Measurements from ENCODE around the gene KCNJ10. TPM values are rescaled to one million over a fixed set of nuclear protein-coding genes. Genes with fewer than 3 reads are reported as not detected.

KCNJ10 gene
- total and polyA plus RNA-seq, 5 experiments from 2014 or later: 0.29 TPM; not detected in 4

DNA sequence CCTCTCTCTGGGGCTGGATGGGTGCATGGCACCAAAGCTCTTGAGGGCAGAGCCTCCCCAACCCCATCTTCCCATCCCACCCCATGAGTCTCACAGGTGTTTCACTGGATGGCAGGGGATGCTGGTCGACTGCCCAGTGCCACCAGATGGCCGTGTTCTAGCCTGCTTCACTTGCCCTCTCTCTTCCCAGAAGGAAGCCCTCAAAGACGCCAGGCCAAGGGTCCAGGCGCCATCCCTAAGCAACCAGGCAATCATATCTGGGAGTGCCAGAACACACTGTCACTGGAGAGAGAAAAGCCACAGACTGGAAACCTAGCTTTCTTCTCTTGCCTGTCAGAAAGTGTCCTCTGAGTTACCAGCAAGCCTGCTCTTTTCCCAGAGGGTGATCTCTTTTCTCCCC lies 64.9 kb downstream of the KCNJ10 start:
- no peak overlapping the region for H3K4me3 Mint-ChIP-seq
- ATAC-seq: no peak
- no peak for DNase-seq
- no peaks in the 10 kb centered on the region for H3K36me3 Mint-ChIP-seq
- POLR2A ChIA-PET: no interaction called here
- no peaks in the 10 kb centered on the region for H3K4me1 Mint-ChIP-seq
- H3K9me3 Mint-ChIP-seq: no peaks in the 10 kb centered on the region
- H3K27me3 Mint-ChIP-seq: peaks cover 0 to 13% (median 3%) of the 10 kb centered on the region in 5 donors
- H3K27ac Mint-ChIP-seq: no peak overlapping the region

- ATAC-seq (no peak), DNase-seq (no peak)
- Mint-ChIP-seq H3K4me3 (no peak overlapping the region), H3K36me3 (no peaks in the 10 kb centered on the region), H3K9me3 (no peaks in the 10 kb centered on the region), H3K27me3 (peaks cover 0 to 11% (median 2%) of the 10 kb centered on the region in 5 donors), H3K27ac (no peak overlapping the region), H3K4me1 (no peaks in the 10 kb centered on the region)
- POLR2A ChIA-PET: no interaction called here
Measured at GRCh38 chr1:160004425-160004824, 65.5 kb downstream of the KCNJ10 start.

- no peaks in the 10 kb centered on the region for H3K9me3 Mint-ChIP-seq
- POLR2A ChIA-PET: no interaction called here
- no peaks in the 10 kb centered on the region for H3K4me1 Mint-ChIP-seq
Measured at GRCh38 chr1:160004001-160004400, 66.0 kb downstream of the KCNJ10 start.

GRCh38 chr1:160001440-160001839 lies 68.5 kb downstream of the KCNJ10 start:
- POLR2A ChIA-PET: no interaction called here
- H3K36me3 Mint-ChIP-seq: no peaks in the 10 kb centered on the region
- peaks cover 0 to 10% (median 2%) of the 10 kb centered on the region in 5 donors for H3K27me3 Mint-ChIP-seq
- no peak overlapping the region for H3K27ac Mint-ChIP-seq
- ATAC-seq (no peak), DNase-seq (no peak)
- no peak overlapping the region for H3K4me3 Mint-ChIP-seq
- no peaks in the 10 kb centered on the region for H3K4me1 Mint-ChIP-seq
- no peaks in the 10 kb centered on the region for H3K9me3 Mint-ChIP-seq

More at GRCh38 chr1:160004001-160004400, 66.0 kb downstream of the KCNJ10 start:
- H3K27ac Mint-ChIP-seq: no peak overlapping the region
- DNase-seq (no peak), ATAC-seq (no peak)
- H3K36me3 Mint-ChIP-seq: no peaks in the 10 kb centered on the region
- peaks cover 0 to 11% (median 2%) of the 10 kb centered on the region in 5 donors for H3K27me3 Mint-ChIP-seq
- H3K4me3 Mint-ChIP-seq: no peak overlapping the region

DNA sequence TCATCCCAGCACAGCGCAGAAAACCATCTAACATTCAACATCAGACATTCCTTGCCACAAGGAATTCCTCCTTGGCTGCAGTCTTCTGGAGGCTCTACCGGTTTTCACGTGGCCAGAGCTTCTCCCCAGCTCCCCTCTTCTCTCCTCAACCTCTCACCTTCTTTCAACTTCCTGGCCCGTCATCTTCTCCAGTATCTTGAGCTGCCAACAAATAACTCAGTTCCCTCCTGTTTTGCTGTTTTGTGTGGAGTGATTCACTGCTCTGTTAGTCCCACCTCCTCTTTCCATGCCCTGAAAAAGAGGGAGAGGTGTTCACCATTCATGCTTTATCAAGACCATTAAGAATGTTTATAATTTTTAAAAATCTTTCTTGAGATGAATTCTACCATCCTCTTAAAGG lies 70.8 kb downstream of the KCNJ10 start:
- Mint-ChIP-seq H3K4me3 (no peak overlapping the region), H3K9me3 (no peaks in the 10 kb centered on the region), H3K36me3 (no peaks in the 10 kb centered on the region), H3K4me1 (no peaks in the 10 kb centered on the region), H3K27ac (no peak overlapping the region), H3K27me3 (peaks cover 0 to 12% (median 3%) of the 10 kb centered on the region in 5 donors)
- DNase-seq (no peak), ATAC-seq (no peak)
- POLR2A ChIA-PET: no interaction called here

DNA sequence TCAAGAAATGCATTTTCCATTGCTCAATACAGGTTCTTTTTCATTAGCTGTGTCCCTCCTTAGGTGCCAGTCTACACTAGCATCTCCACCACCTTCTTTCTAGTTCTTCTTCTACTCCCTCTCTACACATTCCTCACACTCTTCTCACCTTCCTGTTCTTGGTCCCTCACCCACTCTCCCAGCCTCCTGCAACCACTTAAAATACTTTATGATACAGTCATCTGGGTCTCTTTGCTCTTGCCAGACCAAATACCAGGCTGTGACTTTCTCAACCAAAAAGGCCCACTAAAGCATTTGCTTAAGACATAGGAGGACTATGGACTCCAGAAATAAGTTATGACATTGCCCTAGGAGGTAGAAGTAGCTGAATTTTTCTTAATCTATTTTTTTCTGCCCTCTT lies 73.3 kb downstream of the KCNJ10 start:
- POLR2A ChIA-PET: no interaction called here
- no peaks in the 10 kb centered on the region for H3K9me3 Mint-ChIP-seq
- H3K27ac Mint-ChIP-seq: peak overlapping the region in 1 of 10 donors; percentile 1
- ATAC-seq: no peak
- H3K27me3 Mint-ChIP-seq: peaks cover 0 to 13% (median 5%) of the 10 kb centered on the region in 5 donors
- DNase-seq: no peak
- no peaks in the 10 kb centered on the region for H3K36me3 Mint-ChIP-seq
- H3K4me1 Mint-ChIP-seq: peaks cover 1 to 3% (median 2%) of the 10 kb centered on the region in 4 donors
- no peak overlapping the region for H3K4me3 Mint-ChIP-seq

DNA sequence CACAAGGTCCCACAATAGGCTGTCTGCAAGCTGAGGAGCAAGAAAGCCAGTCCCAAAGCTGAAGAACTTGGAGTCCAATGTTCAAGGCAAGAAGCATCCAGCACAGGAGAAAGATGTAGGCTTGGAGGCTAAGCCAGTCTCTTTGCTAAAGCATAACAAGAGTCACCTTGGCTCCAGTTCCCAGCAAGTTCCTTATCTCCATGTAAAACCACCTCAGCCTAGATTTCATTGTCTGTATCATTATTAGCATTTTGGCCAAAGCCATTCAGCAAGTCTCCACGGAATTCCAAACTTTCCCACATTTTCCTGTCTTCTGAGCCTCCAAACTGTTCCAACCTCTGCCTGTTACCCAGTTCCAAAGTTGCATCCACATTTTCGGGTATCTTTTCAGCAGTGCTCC lies 75.1 kb downstream of the KCNJ10 start:
- no peak overlapping the region for H3K4me3 Mint-ChIP-seq
- H3K36me3 Mint-ChIP-seq: no peaks in the 10 kb centered on the region
- ATAC-seq: no peak
- H3K27ac Mint-ChIP-seq: no peak overlapping the region
- DNase-seq: no peak
- H3K4me1 Mint-ChIP-seq: peaks cover 3 to 6% (median 5%) of the 10 kb centered on the region in 4 donors
- POLR2A ChIA-PET: no interaction called here
- H3K9me3 Mint-ChIP-seq: no peaks in the 10 kb centered on the region
- peaks cover 0 to 12% (median 5%) of the 10 kb centered on the region in 5 donors for H3K27me3 Mint-ChIP-seq

GRCh38 chr1:159993911-159994310 lies 76.0 kb downstream of the KCNJ10 start:
- H3K4me1 Mint-ChIP-seq: peaks cover 3 to 6% (median 5%) of the 10 kb centered on the region in 4 donors
- ATAC-seq (no peak), DNase-seq (no peak)
- no peaks in the 10 kb centered on the region for H3K36me3 Mint-ChIP-seq
- POLR2A ChIA-PET: interaction anchor here (0.7 kb wide), 1 partner anchor 400 kb away, joined by 5 read pairs; no protein-coding TSS in a partner anchor
- no peaks in the 10 kb centered on the region for H3K9me3 Mint-ChIP-seq
- peaks cover 0 to 16% (median 5%) of the 10 kb centered on the region in 5 donors for H3K27me3 Mint-ChIP-seq
- H3K4me3 Mint-ChIP-seq: no peak overlapping the region
- no peak overlapping the region for H3K27ac Mint-ChIP-seq

- Mint-ChIP-seq H3K36me3 (no peaks in the 10 kb centered on the region), H3K9me3 (no peaks in the 10 kb centered on the region), H3K4me1 (peaks cover 3 to 6% (median 5%) of the 10 kb centered on the region in 4 donors), H3K4me3 (no peak overlapping the region), H3K27ac (no peak overlapping the region), H3K27me3 (peaks cover 0 to 17% (median 8%) of the 10 kb centered on the region in 5 donors)
- POLR2A ChIA-PET: no interaction called here
- DNase-seq (no peak), ATAC-seq (no peak)
Measured at GRCh38 chr1:159992161-159992560, 77.8 kb downstream of the KCNJ10 start.

GRCh38 chr1:159991513-159991912 lies 78.4 kb downstream of the KCNJ10 start:
- Mint-ChIP-seq H3K36me3 (no peaks in the 10 kb centered on the region), H3K4me3 (no peak overlapping the region), H3K27me3 (peaks cover 0 to 16% (median 8%) of the 10 kb centered on the region in 5 donors), H3K9me3 (no peaks in the 10 kb centered on the region), H3K27ac (peak overlapping the region in 1 of 10 donors; percentile 24), H3K4me1 (peaks cover 3 to 6% (median 5%) of the 10 kb centered on the region in 4 donors)
- ATAC-seq (peak in 1 of 2 donors; percentile 79), DNase-seq (peak in 1 of 10 donors; percentile 5)
- POLR2A ChIA-PET: no interaction called here

- no peak for DNase-seq
- no peak for ATAC-seq
- Mint-ChIP-seq H3K36me3 (no peaks in the 10 kb centered on the region), H3K27me3 (peaks cover 8 to 16% (median 10%) of the 10 kb centered on the region in 5 donors), H3K9me3 (no peaks in the 10 kb centered on the region), H3K4me1 (peaks cover 3 to 6% (median 5%) of the 10 kb centered on the region in 4 donors), H3K27ac (no peak overlapping the region), H3K4me3 (no peak overlapping the region)
- POLR2A ChIA-PET: no interaction called here
Measured at GRCh38 chr1:159990005-159990404, 80.0 kb downstream of the KCNJ10 start.

- no peak for DNase-seq
- Mint-ChIP-seq H3K9me3 (no peaks in the 10 kb centered on the region), H3K4me3 (no peak overlapping the region), H3K4me1 (peaks cover 3 to 6% (median 5%) of the 10 kb centered on the region in 4 donors), H3K36me3 (no peaks in the 10 kb centered on the region), H3K27ac (no peak overlapping the region), H3K27me3 (peaks cover 9 to 18% (median 10%) of the 10 kb centered on the region in 5 donors)
- ATAC-seq: no peak
- POLR2A ChIA-PET: no interaction called here
Measured at GRCh38 chr1:159989581-159989980, 80.4 kb downstream of the KCNJ10 start.

DNA sequence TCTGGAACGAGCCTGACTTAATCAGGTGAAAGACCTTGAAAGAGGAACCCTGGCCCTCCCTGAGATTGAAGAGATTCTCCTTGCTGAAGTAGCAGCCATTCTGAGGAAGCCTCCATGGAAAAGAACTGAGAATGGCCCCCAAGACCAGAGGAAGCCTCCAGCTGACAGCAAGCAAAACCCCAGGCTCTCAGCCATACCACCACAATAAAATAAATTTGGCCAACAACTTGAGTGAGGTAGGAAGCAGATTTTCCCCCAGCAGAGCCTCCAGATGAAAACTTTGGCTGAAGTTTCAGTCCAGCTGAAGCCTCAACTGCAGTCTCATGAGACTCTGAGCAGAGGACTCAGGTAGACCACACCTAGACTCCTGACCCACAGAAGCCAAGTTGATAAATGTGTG lies 82.0 kb downstream of the KCNJ10 start:
- Mint-ChIP-seq H3K4me1 (peaks cover 3 to 6% (median 5%) of the 10 kb centered on the region in 4 donors), H3K27ac (no peak overlapping the region), H3K27me3 (peaks cover 8 to 23% (median 17%) of the 10 kb centered on the region in 5 donors), H3K36me3 (no peaks in the 10 kb centered on the region), H3K4me3 (no peak overlapping the region), H3K9me3 (no peaks in the 10 kb centered on the region)
- no peak for DNase-seq
- POLR2A ChIA-PET: no interaction called here
- no peak for ATAC-seq

DNA sequence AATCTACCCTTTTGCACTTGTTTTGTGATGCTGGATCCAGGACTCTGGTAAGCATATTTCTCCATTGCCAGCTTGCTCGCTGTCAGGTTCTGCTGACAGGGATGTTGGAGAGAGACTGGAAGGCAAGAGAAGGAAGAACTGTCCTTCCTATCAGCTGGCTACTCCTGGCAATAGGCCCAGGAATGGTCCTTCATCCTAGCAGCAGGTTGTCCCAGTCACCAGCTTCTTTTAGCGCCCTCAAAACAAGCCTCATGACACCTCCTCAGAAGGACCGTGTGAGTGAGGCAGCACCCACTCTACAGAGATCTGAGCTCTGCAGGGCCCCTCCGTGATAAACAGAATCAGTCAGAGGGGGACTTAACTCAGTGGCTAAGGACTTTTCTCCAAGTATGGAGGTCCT lies 82.8 kb downstream of the KCNJ10 start:
- Mint-ChIP-seq H3K4me1 (peaks cover 2 to 6% (median 5%) of the 10 kb centered on the region in 4 donors), H3K27me3 (peaks cover 9 to 29% (median 22%) of the 10 kb centered on the region in 5 donors), H3K4me3 (no peak overlapping the region), H3K27ac (no peak overlapping the region), H3K36me3 (no peaks in the 10 kb centered on the region), H3K9me3 (no peaks in the 10 kb centered on the region)
- POLR2A ChIA-PET: no interaction called here
- no peak for ATAC-seq
- DNase-seq: no peak
